ENCODE measurements around the gene DPYSL5. TPM values are rescaled to one million over a fixed set of nuclear protein-coding genes. Genes with fewer than 3 reads are reported as not detected.

Gene DPYSL5
- total and polyA plus RNA-seq, 2 of the 8 experiments (the other 6 are each of a cell fraction or from before 2014, with no cell fraction given): 11.9 to 16.4 TPM

GRCh38 chr2:26812731-26813130 lies 35.2 kb upstream of the DPYSL5 start:
- CTCF ChIA-PET (ENCODE audit: partially characterized antibody): interaction anchor here (0.6 to 2.6 kb wide), 4 partner anchors 34 to 319 kb away, joined by 3 to 10 read pairs (median 4); partner anchors contain the start of gene DPYSL5
- TF ChIP-seq RNF2 (IDR thresholded peaks at IDR 0.05; ENCODE audit: borderline replicate concordance, low read depth, low read length, missing control alignments, poor library complexity, severe bottlenecking): no peak
- no peak for TF ChIP-seq USF2 (IDR thresholded peaks at IDR 0.05; ENCODE audit: low read length)
- TF ChIP-seq MAX (IDR thresholded peaks at IDR 0.05): no peak
- no peak for TF ChIP-seq POLR2AphosphoS5 (IDR thresholded peaks at IDR 0.05; ENCODE audit: low read depth, low read length)
- TF ChIP-seq ATF3 (IDR thresholded peaks at IDR 0.05; ENCODE audit: insufficient read depth, low read depth, low read length): no peak
- TF ChIP-seq ATF2 (IDR thresholded peaks at IDR 0.05; ENCODE audit: low read length): no peak
- TF ChIP-seq KDM1A (IDR thresholded peaks at IDR 0.05; ENCODE audit: borderline replicate concordance, low read length): no peak
- no peak for TF ChIP-seq GTF2F1 (IDR thresholded peaks at IDR 0.05; ENCODE audit: borderline replicate concordance, low read depth, low read length)

More at GRCh38 chr2:26812731-26813130, 35.2 kb upstream of the DPYSL5 start:
- Histone ChIP-seq H3K27me3 (replicated peaks in 1 of 4; ENCODE audit: control insufficient read depth in 3 of 4, extremely low read depth in 1 of 4, insufficient read depth in 3 of 4, low read length in 3 of 4) (no peaks in the 10 kb centered on the region; a peak in 1 of 7 replicates), H3K9ac (replicated peaks in 1 of 4; ENCODE audit: extremely low read depth in 1 of 4, low read depth in 3 of 4, low read length in 3 of 4) (no peak overlapping the region), H2BK15ac (ENCODE audit: low read length) (no peak overlapping the region), H3K79me1 (ENCODE audit: low read depth, low read length) (no peaks in the 10 kb centered on the region), H3K79me2 (ENCODE audit: control insufficient read depth in 1 of 2, insufficient read depth in 2 of 2, low read length in 2 of 2) (no peaks in the 10 kb centered on the region), H3K36me3 (ENCODE audit: control insufficient read depth in 2 of 4, insufficient read depth in 4 of 4, low read length in 3 of 4) (no peaks in the 10 kb centered on the region), H2BK5ac (ENCODE audit: low read depth, low read length) (no peak overlapping the region), H3K14ac (ENCODE audit: insufficient read length) (no peak overlapping the region), H3K23ac (ENCODE audit: insufficient read length) (no peak overlapping the region), H2AFZ (ENCODE audit: low read length) (no peak overlapping the region), H2BK12ac (ENCODE audit: low read depth, low read length) (no peak overlapping the region), H2BK120ac (replicated peaks; ENCODE audit: low read depth, low read length) (no peak overlapping the region), H3K9me3 (ENCODE audit: insufficient read depth in 2 of 2, low read depth in 1 of 2, low read length in 1 of 2) (no peaks in the 10 kb centered on the region; a peak in 1 of 4 replicates), H3K4me2 (ENCODE audit: insufficient read depth in 1 of 2, low read depth in 2 of 2, low read length in 2 of 2) (no peak overlapping the region), H3K4ac (replicated peaks; ENCODE audit: insufficient read length, low read depth, low read length) (no peak overlapping the region), H3K18ac (ENCODE audit: extremely low read depth, low read length) (no peak overlapping the region), H3K56ac (replicated peaks; ENCODE audit: insufficient read length, low read depth, low read length) (no peak overlapping the region), H2AK5ac (ENCODE audit: low read depth, low read length) (no peak overlapping the region), H3K4me1 (replicated peaks in 1 of 4; ENCODE audit: control insufficient read depth in 3 of 4, insufficient read depth in 4 of 4, low read length in 3 of 4) (peaks cover 0 to 2% (median 0%) of the 10 kb centered on the region in 4 experiments; a peak in 2 of 7 replicates), H2BK20ac (ENCODE audit: low read length) (no peak overlapping the region), H4K91ac (replicated peaks; ENCODE audit: insufficient read length, low read length) (no peak overlapping the region), H4K20me1 (replicated peaks in 1 of 2; ENCODE audit: control insufficient read depth in 1 of 2, insufficient read depth in 2 of 2, low read length in 2 of 2) (no peaks in the 10 kb centered on the region), H4K5ac (ENCODE audit: insufficient read length, low read depth, low read length) (no peak overlapping the region), H3K4me3 (ENCODE audit: extremely low read depth in 1 of 4, insufficient read depth in 2 of 4, low read depth in 3 of 4, low read length in 4 of 4) (no peak overlapping the region), H3K27ac (ENCODE audit: low read depth, low read length) (no peak overlapping the region), H4K8ac (ENCODE audit: extremely low read depth, insufficient read depth, low read length) (no peak overlapping the region), H3K23me2 (ENCODE audit: low read depth, low read length) (no peaks in the 10 kb centered on the region)
- FAIRE-seq (no peak), DNase-seq (ENCODE audit: low read depth in 1 of 2, low spot score in 2 of 2) (no peak)
- POLR2A ChIA-PET (ENCODE audit: partially characterized antibody): interaction anchor here (1.0 kb wide), 1 partner anchor 14 kb away, joined by 3 read pairs; no protein-coding TSS in a partner anchor
- 83% methylated on average over 3 of the region's 3 CpGs; no CpG with 5 or more reads in 1 of the 2 experiments for WGBS, 2 experiments (ENCODE audit: extremely low coverage in 1 of 2, insufficient coverage in 1 of 2, insufficient read length in 1 of 2, insufficient replicate concordance in 2 of 2, low coverage in 1 of 2, low lambda C conversion rate in 2 of 2, missing lambda C conversion rate in 1 of 2)
